Stromal cell of bone marrow (primary cell): ENCODE data around the gene FRAS1.
"Not testable (repeated sequence)": the region's sequence is repeated elsewhere in the genome, so short reads cannot be mapped to it uniquely, and the experiment has no call there.

Source experiments
- DNase-seq: peaks from one replicate; pipeline ENCODE4 v3.0.0-alpha.2; 2012; ENCODE audit warnings: low read depth

Gene FRAS1

DNA sequence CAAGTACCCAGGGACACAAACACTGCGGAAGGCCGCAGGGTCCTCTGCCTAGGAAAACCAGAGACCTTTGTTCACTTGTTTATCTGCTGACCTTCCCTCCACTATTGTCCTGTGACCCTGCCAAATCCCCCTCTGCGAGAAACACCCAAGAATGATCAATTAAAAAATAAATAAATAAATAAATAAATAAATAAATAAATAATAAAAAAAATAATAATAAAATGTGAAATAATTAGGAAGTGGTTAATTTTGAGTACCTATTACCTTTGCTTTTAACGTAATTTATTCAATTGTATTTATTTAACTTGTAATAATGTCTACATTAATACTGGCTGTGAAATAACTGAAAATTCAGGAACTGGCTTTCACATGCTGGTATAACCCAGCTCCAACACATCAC, 491.8 kb downstream of the FRAS1 start:
- DNase-seq: not testable (repeated sequence)

DNA sequence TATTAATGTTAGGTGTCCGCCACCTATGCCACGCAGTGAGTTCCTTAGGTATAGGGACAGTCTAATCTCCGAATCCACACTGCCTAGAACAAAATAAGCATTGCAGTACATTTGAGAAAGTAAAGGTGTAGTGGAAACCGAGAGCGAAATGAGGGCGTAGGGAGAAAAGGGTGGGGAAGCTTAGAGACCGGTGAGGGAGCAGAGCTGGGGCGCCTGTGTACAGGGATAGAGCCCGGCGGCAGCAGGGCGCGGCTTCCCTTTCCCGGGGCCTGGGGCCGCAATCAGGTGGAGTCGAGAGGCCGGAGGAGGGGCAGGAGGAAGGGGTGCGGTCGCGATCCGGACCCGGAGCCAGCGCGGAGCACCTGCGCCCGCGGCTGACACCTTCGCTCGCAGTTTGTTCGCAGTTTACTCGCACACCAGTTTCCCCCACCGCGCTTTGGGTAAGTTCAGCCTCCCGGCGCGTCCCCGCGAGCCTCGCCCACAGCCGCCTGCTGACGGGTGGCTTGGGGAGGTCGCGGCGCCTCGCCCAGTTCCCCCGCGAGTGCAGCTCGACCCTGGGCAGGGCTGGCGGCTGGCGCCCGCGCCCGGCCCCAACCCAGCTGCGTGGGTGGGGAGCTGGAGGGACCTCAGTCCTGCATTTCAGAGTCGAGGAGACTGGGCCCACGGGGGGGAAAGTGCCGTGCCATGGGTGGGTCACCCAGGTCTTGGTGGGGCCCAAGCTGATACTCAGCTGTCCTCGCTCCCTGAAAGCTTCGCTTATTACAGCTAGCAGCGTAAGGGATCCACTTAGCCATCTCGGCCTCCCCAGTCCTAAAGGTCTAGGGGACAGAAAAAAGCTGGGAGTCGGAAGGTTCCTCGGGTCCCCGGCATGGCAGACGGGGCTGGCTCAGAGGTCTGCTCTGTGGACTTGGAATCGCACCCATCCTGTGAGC, 494.6 kb downstream of the FRAS1 start, which contains the start of gene ANXA3:
ANXA3 (plus strand) TSS at position 351 of the 932 bp plus-strand sequence. CDS start 2,704 bp downstream, outside the sequence.
- DNase-seq: no peak

DNA sequence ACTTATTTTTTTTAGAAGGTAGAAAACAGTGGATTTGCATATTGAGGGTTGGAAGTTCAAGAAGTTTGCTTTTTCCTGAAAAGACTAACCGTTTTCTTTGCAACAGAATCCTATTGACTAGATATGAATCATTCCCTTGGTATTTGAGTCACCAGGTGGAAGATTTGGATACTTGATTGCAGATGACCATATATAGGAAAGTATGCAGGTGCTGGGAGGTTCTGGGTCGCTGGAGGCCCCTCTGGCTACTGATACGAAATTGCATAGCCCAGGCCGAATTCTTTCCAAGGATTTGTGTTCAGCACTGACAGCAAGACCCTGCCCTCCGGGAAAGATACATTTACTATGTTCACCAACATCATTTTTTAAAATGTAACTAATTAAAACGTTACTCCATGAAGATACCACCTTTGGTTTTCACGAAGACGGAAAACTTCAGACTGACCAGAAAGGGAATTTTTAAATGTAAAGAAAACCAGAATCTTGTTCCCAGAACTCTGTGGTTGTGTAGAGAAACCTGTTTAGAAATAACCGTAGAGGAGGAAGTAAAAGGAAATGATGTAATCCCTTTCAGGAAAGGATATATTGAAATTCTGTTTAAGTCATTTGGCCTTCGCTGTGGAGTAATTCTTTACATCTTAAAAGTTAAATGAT, 495.4 kb downstream of the FRAS1 start:
- DNase-seq: no peak

DNA sequence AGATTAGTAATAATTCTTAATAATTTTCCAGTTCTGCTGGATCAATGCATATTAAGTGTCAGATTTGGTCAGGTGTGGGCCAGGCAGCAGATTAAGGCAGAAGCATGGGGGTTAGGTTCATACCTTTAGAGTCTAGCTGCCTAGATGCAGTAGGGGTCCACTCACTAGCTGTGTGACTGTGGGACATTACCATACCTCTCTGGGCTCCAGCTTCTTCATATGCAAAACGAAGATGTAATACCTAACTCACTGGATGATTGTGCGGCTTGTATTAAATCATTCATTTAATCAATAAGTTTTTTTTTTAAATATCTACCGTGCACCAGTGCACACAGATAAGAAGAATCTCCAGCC, 495.9 kb downstream of the FRAS1 start:
- DNase-seq: no peak

DNA sequence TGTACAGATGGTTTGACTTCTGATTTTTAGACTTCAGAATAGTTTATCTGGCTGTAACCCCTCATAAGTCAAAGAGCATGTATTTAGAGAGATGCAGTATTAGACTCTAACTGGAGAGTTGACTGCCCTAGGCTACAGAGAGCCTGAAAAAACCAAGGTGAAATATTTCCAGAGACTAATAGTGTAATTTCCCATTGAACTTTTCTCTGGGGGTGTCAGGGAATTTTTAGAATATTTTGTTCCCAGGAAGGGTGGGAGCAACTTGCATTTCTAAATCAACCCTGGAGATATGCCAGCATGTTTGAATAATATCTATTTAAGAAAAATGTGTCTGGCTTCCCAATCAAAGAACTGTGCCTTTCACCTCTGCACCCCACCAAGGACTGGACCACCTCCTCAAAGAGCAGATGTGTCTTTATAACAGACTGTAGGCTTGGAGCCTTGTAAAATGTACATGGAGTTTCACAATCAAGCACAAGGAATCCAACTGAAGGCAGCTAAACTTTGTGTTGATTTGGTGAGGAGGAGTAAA, 496.5 kb downstream of the FRAS1 start:
- DNase-seq: no peak

DNA sequence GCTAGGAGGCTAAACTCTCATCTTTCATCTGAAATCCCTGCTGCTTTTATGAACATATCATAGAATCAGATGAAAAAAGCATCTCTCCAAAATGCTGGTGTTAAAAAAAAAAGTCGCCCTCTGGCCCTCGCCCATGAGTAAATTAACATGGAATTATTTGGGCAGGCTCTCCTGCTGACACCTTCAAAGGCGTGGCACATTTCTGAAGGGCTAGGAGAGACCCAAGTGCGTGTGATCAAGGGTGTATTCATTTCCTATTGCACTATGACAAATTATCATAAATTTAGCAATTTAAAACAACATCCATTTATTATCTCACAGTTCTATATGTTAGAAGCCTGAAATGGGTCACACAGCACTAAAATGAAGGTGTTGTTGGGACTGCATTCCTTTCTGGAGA, 499.5 kb downstream of the FRAS1 start:
- DNase-seq: no peak

DNA sequence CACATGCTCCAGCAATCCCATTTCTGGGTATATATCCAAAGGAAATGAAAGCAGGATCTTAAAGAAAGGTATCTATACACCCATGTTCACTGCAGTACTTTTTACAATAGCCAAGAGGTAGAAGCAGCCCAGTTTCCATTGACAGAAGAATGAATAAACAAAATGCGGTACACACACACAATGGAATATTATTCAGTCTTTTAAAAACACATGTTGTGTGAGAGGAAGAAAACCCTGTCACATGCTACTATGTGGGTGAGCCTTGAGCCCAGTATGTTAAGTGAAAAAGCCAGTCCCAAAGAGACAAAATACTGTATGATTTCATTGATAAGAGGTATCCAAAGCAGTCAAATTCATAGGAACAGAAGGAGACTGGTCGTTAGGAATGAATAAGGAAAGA, 500.7 kb downstream of the FRAS1 start:
- no peak for DNase-seq

DNA sequence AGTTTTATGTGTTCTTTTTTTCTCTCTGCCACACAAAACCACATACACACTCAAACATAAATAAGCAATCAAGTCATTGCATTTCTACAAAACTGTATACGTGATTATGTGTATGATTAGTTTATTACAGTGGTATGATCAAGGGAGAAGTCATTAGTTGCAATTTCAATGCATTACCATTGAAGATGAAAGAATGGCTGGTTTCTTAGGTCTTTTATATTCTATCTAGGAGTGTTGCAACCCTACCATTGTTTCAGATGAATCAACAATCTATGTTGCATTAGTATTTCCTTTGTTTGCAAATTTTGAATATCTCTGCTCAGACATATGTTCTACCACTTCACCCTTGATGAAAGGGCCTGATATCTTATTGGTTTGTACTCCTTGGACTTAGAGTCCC, 501.3 kb downstream of the FRAS1 start:
- no peak for DNase-seq

DNA sequence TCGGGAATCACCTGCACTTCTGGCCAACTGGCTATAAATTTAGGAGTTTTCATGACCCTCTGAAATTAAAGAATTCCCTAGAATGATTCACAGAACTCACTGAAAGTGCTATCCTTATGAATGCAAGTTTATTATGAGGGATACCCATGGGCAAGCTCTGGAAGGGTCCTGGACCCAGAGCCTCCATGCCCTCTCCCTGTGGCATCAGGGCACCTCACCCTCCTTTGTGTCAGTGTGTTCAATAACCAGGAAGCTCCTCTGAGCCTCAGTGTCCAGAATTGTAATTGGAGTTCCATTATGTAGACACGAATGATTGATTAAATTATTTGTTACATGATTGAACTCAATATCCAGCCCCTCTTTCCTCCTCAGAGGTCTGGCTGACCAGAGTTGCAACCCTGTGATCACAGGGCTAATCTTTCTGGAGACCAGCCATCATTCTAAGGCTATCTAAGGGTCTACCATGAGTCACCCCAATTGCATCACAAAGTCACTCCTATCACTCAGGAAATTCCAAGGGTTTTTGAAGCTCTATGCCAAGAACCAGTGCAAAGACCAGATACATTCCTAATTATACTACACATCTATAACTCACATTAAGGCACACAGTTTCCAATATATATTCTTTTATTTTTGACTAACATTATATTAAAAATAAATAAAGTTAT, 503.3 kb downstream of the FRAS1 start:
- DNase-seq: no peak

DNA sequence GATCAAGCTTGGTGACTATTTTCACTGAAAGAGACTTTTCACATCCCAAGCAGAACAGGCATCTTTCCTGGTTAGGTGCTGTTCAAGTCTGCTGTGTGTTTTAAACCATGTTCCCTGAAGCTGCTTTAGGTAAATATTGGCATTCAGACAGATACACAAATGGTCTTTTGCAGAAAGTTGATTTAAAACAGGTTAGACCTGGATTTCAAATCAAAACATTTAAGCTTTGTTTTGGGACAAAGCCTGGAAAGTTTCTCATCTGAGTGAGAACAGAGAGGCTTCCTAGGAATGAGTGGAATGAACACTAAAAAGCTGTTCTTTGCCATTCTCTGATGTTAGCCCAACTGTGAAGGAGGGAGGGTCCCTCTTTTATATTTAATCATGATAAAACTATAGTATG, 504.6 kb downstream of the FRAS1 start:
- DNase-seq: no peak

DNA sequence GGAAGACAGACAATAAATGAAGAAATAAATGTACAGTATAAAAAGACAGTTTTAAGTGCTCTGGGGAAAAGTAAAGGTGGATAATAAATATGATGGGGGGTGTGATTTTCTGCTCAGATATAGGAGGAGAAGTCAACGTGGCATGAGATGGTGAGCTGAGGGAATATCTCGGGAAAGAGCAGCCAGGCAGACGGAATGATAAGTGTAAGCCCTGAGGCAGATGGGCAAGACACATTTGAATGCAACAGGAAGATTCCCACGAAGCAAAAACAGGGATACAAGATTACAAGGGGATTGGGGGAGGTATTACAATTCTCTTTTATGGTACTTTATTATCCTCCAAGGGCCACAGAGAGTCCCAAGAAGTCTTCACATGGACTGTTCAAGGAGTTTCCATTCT, 505.6 kb downstream of the FRAS1 start:
- no peak for DNase-seq

DNA sequence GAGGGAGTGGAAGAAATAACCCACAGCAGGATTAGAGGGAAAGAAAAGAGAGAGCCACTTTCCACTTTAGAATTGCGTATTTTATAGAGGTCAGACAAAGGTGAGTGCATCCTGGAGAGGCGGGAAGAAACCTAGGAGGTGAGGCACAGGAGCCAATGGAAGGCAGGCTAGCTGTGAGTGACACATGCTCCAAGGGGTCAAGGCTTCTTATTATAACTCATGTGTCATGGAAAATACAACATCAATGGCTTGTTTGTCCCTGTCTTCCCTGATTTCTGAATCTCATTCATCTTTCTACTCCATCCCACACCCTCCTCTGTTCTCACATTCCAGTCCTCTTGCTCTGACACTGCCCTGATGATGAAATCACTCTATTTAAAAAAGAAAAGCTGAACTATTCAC, 508.8 kb downstream of the FRAS1 start:
- peak; percentile 36 for DNase-seq

DNA sequence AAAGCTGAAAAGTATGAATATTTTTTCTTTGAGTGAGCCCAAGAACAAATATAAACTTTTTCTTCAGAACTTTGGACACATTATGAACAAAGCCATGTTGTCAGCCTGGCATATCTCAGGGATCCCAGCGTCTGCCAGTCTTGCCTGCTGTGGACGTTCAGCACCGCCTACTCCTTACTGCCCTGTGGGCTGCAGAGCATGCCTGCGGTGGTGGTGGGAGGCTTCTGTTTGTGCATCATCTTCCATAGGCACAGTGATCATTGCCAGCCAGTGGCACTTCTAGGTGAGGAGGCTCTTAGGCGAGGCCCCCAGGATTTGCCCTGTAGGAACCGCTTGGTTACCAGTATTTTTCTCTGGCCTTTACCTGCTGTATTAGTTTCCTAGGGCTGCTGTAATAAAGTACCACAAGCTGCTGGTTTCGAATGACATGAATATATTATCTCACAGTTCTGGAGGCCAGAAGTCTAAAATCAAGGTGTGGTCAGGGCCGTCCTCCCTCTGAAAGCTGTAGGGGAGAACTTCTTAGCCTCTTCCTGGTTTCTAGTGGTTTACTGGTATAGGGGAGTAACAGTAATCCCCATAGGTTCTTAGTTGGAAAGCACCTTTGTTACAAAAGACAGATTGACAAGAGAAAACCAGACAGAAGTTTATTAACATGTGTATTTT, 509.8 kb downstream of the FRAS1 start:
- DNase-seq: no peak

DNA sequence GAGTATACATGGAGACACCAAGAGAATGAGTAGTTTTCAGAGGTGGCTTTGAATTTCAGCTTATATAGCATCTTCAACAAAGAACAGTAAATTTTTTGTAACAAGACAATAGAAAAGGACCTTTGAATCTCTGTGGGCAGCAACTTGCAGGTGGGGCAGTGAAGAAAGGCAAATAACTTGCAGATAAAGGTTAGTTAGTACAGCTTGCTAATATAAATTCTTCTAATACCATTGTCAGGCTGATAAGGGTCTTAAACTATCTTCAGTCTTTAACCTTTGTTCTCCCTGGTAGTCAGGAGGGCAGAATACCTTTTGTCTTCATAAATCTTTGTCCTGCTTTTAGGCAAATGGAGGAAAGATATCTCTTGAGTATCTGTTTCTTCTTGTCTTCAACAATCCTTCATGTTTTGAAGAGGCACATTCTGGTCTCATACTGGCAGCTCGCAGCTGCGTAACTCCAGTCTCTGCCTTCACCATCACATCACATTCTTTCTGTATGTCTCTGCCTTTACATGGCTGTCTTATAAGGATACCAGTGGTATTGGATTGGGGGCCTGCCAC, 510.5 kb downstream of the FRAS1 start:
- no peak for DNase-seq

DNA sequence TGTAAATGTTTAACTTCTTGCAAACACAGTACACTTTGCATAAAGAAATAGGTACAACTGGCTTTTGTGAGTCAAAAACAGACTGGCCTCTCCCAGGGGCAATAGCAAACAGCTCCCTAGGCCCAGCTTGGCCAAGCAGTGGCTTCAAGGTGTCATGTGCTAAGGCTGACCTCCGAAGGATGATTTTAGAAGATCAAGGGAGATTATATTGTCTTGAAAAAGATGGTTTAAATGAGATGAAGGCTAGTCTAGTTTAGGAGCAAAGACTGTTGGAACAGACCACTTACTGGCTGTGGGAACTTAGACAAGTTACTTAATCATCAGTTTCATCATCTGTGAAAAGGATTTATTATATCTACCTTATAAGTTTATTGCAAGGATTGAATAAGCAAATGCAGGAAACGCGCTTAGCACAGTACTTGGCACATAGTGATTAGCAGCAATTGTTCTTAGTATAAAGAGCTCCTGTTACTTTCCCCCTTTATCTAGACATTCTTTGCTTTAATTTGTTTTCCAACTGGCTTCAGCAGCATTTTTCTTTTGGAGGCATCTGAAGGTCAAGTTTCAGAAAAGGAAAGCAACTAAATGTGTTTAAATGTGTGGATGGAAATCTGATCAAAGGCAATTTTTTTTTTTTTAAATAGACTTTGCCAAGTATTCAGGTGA, 511.6 kb downstream of the FRAS1 start:
- DNase-seq: no peak

DNA sequence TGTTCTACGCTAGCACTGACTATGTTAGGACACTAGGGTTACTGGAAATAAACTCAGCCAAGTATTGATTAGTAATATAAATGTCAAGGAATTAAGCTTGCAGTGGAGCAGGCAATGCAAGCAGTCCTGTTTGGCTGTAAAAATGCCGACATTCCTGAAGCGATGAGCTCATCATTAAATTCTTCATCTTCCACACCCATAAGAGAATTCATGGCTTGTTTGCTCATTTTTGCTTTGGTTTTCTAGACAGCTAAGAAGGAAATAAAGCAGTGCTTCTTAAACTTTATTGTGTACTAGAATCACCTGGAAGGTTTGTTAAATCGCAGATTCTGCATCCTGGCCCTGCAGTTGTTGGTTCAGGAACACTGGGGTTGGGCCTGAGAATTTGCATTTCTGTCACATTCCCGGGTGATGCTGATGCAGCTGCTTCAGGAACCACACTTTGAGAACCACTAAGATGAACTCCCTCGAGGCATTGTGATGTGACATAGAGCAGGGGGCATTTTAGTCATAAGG, 512.2 kb downstream of the FRAS1 start:
- peak; percentile 39 for DNase-seq

DNA sequence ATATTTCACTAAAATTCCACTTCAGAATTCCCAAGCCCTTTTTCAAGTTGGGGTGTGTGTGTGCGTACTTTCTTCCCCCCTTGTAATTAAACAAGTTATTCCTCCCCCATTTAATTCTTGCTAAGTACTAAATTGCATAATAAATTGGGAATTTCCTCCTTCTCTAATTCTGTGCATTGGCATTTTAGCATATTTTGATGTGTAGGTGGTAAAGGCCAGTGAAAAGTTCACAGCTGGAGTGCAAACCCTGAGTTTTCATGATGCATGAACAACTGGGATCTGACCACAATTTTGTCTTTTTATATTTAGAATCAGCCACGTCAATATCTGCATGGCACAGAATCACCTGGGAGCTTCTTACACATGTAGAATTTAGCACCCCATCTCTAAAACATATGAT, 513.0 kb downstream of the FRAS1 start:
- DNase-seq: no peak

DNA sequence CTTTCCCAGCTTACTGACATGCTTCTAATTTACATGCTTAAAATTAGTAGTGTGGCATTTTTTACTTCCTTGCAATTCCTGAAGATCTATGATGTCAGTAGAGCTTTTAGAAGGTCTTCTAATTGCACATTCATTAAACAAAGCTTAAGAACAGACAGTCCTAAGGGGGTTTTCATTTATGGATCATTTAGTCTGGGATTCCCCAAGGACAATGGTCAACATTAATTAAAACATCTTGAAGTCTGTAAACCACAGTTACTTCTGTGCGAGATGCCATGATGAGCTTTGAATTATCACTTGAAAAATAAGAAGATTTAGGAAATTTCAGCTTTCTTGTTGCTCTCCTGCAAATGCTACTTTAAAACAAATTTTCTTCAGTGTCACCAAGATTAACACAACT, 514.7 kb downstream of the FRAS1 start:
- DNase-seq: no peak

DNA sequence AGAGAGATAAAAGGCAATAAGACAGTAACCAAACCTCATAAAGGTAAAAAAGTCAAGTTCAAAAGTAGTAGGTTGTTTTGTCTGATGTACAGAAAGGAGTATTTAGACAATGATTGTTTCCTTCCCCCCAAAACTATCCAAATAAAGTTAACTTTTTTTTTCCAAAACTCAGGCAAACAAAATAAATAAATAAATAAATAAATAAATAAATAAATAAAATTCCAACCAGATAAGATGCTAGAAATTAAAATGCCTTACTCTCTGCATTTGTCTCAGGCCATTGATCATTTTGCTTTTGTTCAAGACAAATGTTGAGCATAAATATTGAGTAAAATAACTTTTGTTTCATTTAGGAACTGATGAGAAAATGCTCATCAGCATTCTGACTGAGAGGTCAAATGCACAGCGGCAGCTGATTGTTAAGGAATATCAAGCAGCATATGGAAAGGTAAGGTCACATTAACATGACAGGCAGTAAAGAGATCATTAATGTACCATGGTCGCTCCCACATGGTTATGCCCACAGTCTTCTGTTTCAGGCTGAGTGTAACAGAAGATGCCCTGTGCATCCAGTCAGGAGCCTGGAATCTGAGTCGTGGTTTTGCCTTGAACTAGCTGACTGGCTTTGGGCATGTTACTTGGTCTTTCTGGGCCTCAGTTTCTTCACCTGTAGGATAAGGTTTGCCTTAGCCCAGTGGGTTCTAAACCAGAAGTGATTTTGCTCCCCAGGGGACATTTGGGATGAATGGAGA, 521.7 kb downstream of the FRAS1 start:
- DNase-seq: no peak

DNA sequence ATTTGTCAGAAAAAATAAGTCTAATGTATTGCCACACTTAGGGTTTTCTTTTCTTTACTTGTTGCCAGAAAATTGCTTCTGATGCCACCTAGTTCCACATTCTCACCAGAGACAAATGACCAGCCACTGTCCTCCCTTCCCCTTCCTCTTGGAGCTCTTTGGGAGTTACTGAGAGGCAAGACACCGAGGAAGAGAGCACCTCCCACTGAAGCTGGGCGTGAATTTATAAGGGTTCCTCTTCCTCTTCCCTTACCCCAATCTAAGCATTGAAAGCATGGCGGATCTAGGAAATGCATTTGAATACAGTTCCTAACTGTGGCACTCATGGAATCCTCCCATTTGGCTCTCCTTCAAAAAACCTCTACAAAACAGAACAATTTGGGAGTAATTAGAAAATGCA, 524.5 kb downstream of the FRAS1 start:
- no peak for DNase-seq
